Keratinocyte (primary cell): ENCODE data around the gene ANO7.

Experiments
- EZH2 ChIP-seq: IDR thresholded peaks from one replicate; pipeline ENCODE4 v1.6.1; 2012; ENCODE audit warnings: inconsistent platforms, mild to moderate bottlenecking, low read length, moderate library complexity
- TF ChIP-seq, protein P1 (sequence below), 3 experiments: IDR thresholded peaks in 1 of 3; conservative IDR thresholded peaks in 1 of 3; optimal IDR thresholded peaks in 1 of 3; 2 replicates in 2 of 3; 3 replicates in 1 of 3; pipeline versions ENCODE3 to v1.5.1; 2011; ENCODE audit warnings: low read length in 3 of 3, mild to moderate bottlenecking in 3 of 3, moderate library complexity in 2 of 3, control low read depth in 1 of 3, inconsistent platforms in 1 of 3; ENCODE audit not compliant: insufficient read depth in 2 of 3; ENCODE audit errors: extremely low read depth in 1 of 3

DNA sequence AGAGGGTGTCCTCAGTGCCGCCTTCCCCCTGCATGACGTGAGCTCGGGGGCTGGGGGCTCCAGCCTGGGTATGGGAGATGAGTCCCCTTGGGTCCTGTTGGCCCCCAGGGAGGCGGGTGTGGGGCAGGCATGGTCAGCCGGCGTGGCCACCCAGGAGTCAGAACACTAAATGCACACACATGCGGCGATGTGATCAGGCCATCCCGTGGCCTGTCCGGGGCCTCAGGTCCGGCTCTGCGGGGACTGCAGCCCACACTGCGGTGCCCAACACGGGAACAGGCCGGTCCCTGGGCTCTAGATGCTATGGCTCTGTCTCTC is 13.8 kb downstream of the ANO7 start:
- TF ChIP-seq, protein P1, sequence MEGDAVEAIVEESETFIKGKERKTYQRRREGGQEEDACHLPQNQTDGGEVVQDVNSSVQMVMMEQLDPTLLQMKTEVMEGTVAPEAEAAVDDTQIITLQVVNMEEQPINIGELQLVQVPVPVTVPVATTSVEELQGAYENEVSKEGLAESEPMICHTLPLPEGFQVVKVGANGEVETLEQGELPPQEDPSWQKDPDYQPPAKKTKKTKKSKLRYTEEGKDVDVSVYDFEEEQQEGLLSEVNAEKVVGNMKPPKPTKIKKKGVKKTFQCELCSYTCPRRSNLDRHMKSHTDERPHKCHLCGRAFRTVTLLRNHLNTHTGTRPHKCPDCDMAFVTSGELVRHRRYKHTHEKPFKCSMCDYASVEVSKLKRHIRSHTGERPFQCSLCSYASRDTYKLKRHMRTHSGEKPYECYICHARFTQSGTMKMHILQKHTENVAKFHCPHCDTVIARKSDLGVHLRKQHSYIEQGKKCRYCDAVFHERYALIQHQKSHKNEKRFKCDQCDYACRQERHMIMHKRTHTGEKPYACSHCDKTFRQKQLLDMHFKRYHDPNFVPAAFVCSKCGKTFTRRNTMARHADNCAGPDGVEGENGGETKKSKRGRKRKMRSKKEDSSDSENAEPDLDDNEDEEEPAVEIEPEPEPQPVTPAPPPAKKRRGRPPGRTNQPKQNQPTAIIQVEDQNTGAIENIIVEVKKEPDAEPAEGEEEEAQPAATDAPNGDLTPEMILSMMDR (optimal IDR thresholded peaks at IDR 0.05 in 1 of 3, IDR thresholded peaks at IDR 0.05 in 1 of 3, conservative IDR thresholded peaks at IDR 0.05 in 1 of 3; ENCODE audit: extremely low read depth in 1 of 3, insufficient read depth in 2 of 3, low read length in 3 of 3), result no peak
- TF ChIP-seq EZH2, result no peak
